GM23338 (cell line): ENCODE measurements around the gene TMC1. TPM values are rescaled to one million over a fixed set of nuclear protein-coding genes. Genes with fewer than 3 reads are reported as not detected.

Experiments used
- ATAC-seq: fragments of 200-7000 bp; cut with Tn5 transposase; 3 replicates; pipeline ENCODE4 v1.9.1; 2020
- DNase-seq: peaks from one replicate; pipeline ENCODE4 v3.0.0-alpha.2; 2015; ENCODE audit warnings: low spot score
- H2AFZ ChIP-seq: fragments of 200-600 bp; sonication (generic); 2 replicates; pipeline ENCODE4 v1.8.0; 2016; ENCODE audit warnings: antibody characterized with exemption, mild to moderate bottlenecking, moderate library complexity
- H3F3A ChIP-seq: fragments of 200-600 bp; sonication (generic); replicated peaks from 2 replicates; pipeline ENCODE4 v1.8.0; 2017; ENCODE audit warnings: antibody characterized with exemption, mixed run types, low read depth
- H3K27ac ChIP-seq: fragments of 200-600 bp; sonication (generic); 2 replicates; pipeline ENCODE4 v1.6.1; 2016; ENCODE audit warnings: low read depth
- H3K27me3 ChIP-seq: fragments of 200-600 bp; sonication (generic); 2 replicates; pipeline ENCODE4 v1.8.0; 2016; ENCODE audit warnings: mild to moderate bottlenecking, mixed run types, moderate library complexity; ENCODE audit not compliant: insufficient read depth
- H3K36me3 ChIP-seq: fragments of 200-600 bp; sonication (generic); 2 replicates; pipeline ENCODE4 v1.8.0; 2016; ENCODE audit warnings: mild to moderate bottlenecking; ENCODE audit not compliant: insufficient read depth
- H3K4me1 ChIP-seq: fragments of 200-600 bp; sonication (generic); 2 replicates; pipeline ENCODE4 v1.8.0; 2016; ENCODE audit warnings: mild to moderate bottlenecking, moderate library complexity; ENCODE audit not compliant: insufficient read depth
- H3K4me2 ChIP-seq: fragments of 200-600 bp; sonication (generic); 2 replicates; pipeline ENCODE4 v1.7.1; 2017; ENCODE audit warnings: mixed run types
- H3K4me3 ChIP-seq: fragments of 200-600 bp; sonication (generic); 2 replicates; pipeline ENCODE4 v1.6.1; 2016; ENCODE audit warnings: mixed run types
- H3K79me2 ChIP-seq: fragments of 200-600 bp; sonication (generic); replicated peaks from 2 replicates; pipeline ENCODE4 v1.8.0; 2017; ENCODE audit warnings: mild to moderate bottlenecking; ENCODE audit not compliant: insufficient read depth
- H3K9me2 ChIP-seq: fragments of 200-600 bp; sonication (generic); 2 replicates; pipeline ENCODE4 v1.8.0; 2017; ENCODE audit not compliant: insufficient read depth
- H4K20me1 ChIP-seq: fragments of 200-600 bp; sonication (generic); replicated peaks from 2 replicates; pipeline ENCODE4 v1.8.0; 2017; ENCODE audit warnings: mild to moderate bottlenecking; ENCODE audit not compliant: insufficient read depth
- H3K27ac Mint-ChIP-seq: 2 replicates; pipeline ENCODE4 v1.8.0; 2020; ENCODE audit warnings: inconsistent platforms, mild to moderate bottlenecking, moderate library complexity, mixed read lengths
- H3K27me3 Mint-ChIP-seq: 3 replicates; pipeline ENCODE4 v1.8.0; 2022; ENCODE audit warnings: low read depth, mild to moderate bottlenecking, moderate library complexity, mixed read lengths, inconsistent platforms; ENCODE audit not compliant: insufficient read depth, poor library complexity
- H3K36me3 Mint-ChIP-seq: 3 replicates; pipeline ENCODE4 v1.8.0; 2021; ENCODE audit warnings: low read depth, mild to moderate bottlenecking, inconsistent platforms, moderate library complexity, mixed read lengths
- H3K4me1 Mint-ChIP-seq: 3 replicates; pipeline ENCODE4 v1.8.0; 2020; ENCODE audit warnings: mild to moderate bottlenecking, inconsistent platforms, mixed read lengths
- H3K4me3 Mint-ChIP-seq: 3 replicates; pipeline ENCODE4 v1.8.0; 2021; ENCODE audit warnings: moderate library complexity, mild to moderate bottlenecking, inconsistent platforms, mixed read lengths
- H3K9me3 Mint-ChIP-seq: 3 replicates; pipeline ENCODE4 v1.8.0; 2020; ENCODE audit warnings: moderate library complexity, mild to moderate bottlenecking, inconsistent platforms, mixed read lengths
- CREB1 ChIP-seq: fragments of 250-450 bp; sonication (Bioruptor Pico); IDR thresholded peaks from 2 replicates; pipeline ENCODE4 v1.5.0; 2020; ENCODE audit warnings: low read depth, mild to moderate bottlenecking, moderate library complexity
- EZH2 ChIP-seq: fragments of 200-600 bp; sonication (generic); IDR thresholded peaks from one replicate; pipeline ENCODE4 v1.8.0; 2017; ENCODE audit warnings: antibody characterized with exemption, mild to moderate bottlenecking, low read depth; ENCODE audit not compliant: unreplicated experiment
- EZH2phosphoT487 ChIP-seq: fragments of 200-600 bp; sonication (generic); IDR thresholded peaks from one replicate; pipeline ENCODE4 v1.8.1; 2018; ENCODE audit warnings: antibody characterized with exemption; ENCODE audit not compliant: unreplicated experiment
- JUNB ChIP-seq: IDR thresholded peaks from one replicate; pipeline ENCODE4 v1.6.1; 2016; ENCODE audit warnings: antibody characterized with exemption; ENCODE audit not compliant: unreplicated experiment
- NANOG ChIP-seq: IDR thresholded peaks from 2 replicates; pipeline ENCODE4 v1.6.1; 2016; ENCODE audit warnings: antibody characterized with exemption, borderline replicate concordance
- POLR2AphosphoS5 ChIP-seq: IDR thresholded peaks from 2 replicates; pipeline ENCODE4 v1.6.1; 2016; ENCODE audit warnings: antibody characterized with exemption, low read depth
- REST ChIP-seq: IDR thresholded peaks from one replicate; pipeline ENCODE4 v1.6.1; 2018; ENCODE audit warnings: antibody characterized with exemption; ENCODE audit not compliant: unreplicated experiment
- STAT1 ChIP-seq: IDR thresholded peaks from one replicate; pipeline ENCODE4 v1.6.1; 2016; ENCODE audit warnings: antibody characterized with exemption; ENCODE audit not compliant: unreplicated experiment
- ZNF114 ChIP-seq: fragments of 250-450 bp; sonication (Bioruptor Pico); IDR thresholded peaks from 2 replicates; pipeline ENCODE4 v1.5.0; 2020; ENCODE audit warnings: mild to moderate bottlenecking, moderate library complexity
- ZNF331 ChIP-seq: fragments of 250-450 bp; sonication (Bioruptor Pico); IDR thresholded peaks from 2 replicates; pipeline ENCODE4 v1.5.0; 2020; ENCODE audit warnings: low read depth, mild to moderate bottlenecking, moderate library complexity
- ZNF462 ChIP-seq: fragments of 250-450 bp; sonication (Bioruptor Pico); IDR thresholded peaks from 2 replicates; pipeline ENCODE4 v1.5.0; 2020; ENCODE audit warnings: mild to moderate bottlenecking, moderate library complexity
- polyA plus RNA-seq: library from polyadenylated mRNA; unstranded; fragments of >200 nt; fragmentation: Nextera tagmentation; extraction: Ambion mirVana; gene quantifications from 2 replicates; pipeline ENCODE4 v1.2.1, GENCODE V29; 2016
- total RNA-seq: library from RNA; depleted of rRNA; stranded (reverse); fragments of >200 nt; shearing (Covaris generic); gene quantifications from 2 replicates; pipeline ENCODE4 v1.2.3, GENCODE V29; 2014
- TF ChIP-seq, protein P1 (sequence below): IDR thresholded peaks from 2 replicates; pipeline ENCODE4 v1.6.1; 2016; ENCODE audit warnings: antibody characterized with exemption
- TF ChIP-seq, protein P2 (sequence below), 2 experiments: fragments of 200-600 bp in 1 of 2; sonication (generic) in 1 of 2; conservative IDR thresholded peaks; 2 replicates each; pipeline versions ENCODE4 v1.5.1 to v1.6.1; 2016 to 2017; ENCODE audit warnings: antibody characterized with exemption in 2 of 2, low read depth in 2 of 2, mild to moderate bottlenecking in 2 of 2, moderate library complexity in 1 of 2

The TMC1 gene
- total and polyA plus RNA-seq, 2 experiments from 2014 or later, result 0.61 to 1.2 TPM

- Histone ChIP-seq H3K4me2 (no peak overlapping the region), H3K36me3 (no peaks in the 10 kb centered on the region), H3K79me2 (no peaks in the 10 kb centered on the region), H3K27ac (no peak overlapping the region), H2AFZ (peak overlapping the region; percentile 93; the same call in 1 of the 2 replicates), H4K20me1 (no peaks in the 10 kb centered on the region), H3K4me1 (no peaks in the 10 kb centered on the region), H3K9me2 (peaks cover 4% of the 10 kb centered on the region; the same call in 1 of the 2 replicates), H3K27me3 (no peaks in the 10 kb centered on the region), H3K4me3 (no peak overlapping the region), H3F3A (no peaks in the 10 kb centered on the region)
- DNase-seq (no peak), ATAC-seq (no peak; the same call in 2 of the 3 replicates)
- TF ChIP-seq, protein P1, sequence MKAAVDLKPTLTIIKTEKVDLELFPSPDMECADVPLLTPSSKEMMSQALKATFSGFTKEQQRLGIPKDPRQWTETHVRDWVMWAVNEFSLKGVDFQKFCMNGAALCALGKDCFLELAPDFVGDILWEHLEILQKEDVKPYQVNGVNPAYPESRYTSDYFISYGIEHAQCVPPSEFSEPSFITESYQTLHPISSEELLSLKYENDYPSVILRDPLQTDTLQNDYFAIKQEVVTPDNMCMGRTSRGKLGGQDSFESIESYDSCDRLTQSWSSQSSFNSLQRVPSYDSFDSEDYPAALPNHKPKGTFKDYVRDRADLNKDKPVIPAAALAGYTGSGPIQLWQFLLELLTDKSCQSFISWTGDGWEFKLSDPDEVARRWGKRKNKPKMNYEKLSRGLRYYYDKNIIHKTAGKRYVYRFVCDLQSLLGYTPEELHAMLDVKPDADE, result no peak
- TF ChIP-seq ZNF331 (CRISPR knock-in tag), result no peak
- no peak for TF ChIP-seq EZH2phosphoT487
- TF ChIP-seq EZH2, result no peak
- no peak for TF ChIP-seq STAT1
- TF ChIP-seq, protein P2, sequence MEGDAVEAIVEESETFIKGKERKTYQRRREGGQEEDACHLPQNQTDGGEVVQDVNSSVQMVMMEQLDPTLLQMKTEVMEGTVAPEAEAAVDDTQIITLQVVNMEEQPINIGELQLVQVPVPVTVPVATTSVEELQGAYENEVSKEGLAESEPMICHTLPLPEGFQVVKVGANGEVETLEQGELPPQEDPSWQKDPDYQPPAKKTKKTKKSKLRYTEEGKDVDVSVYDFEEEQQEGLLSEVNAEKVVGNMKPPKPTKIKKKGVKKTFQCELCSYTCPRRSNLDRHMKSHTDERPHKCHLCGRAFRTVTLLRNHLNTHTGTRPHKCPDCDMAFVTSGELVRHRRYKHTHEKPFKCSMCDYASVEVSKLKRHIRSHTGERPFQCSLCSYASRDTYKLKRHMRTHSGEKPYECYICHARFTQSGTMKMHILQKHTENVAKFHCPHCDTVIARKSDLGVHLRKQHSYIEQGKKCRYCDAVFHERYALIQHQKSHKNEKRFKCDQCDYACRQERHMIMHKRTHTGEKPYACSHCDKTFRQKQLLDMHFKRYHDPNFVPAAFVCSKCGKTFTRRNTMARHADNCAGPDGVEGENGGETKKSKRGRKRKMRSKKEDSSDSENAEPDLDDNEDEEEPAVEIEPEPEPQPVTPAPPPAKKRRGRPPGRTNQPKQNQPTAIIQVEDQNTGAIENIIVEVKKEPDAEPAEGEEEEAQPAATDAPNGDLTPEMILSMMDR (conservative IDR thresholded peaks at IDR 0.05; ENCODE audit: low read depth in 2 of 2), result no peak
- TF ChIP-seq JUNB, result no peak
- no peak for TF ChIP-seq REST
- no peak for TF ChIP-seq CREB1 (CRISPR knock-in tag)
- no peak for TF ChIP-seq NANOG
- TF ChIP-seq POLR2AphosphoS5, result no peak
- TF ChIP-seq ZNF462 (CRISPR knock-in tag), result no peak
- no peak for TF ChIP-seq ZNF114
- H3K27ac Mint-ChIP-seq, result no peak overlapping the region
- peaks cover 15% of the 10 kb centered on the region for H3K36me3 Mint-ChIP-seq
- H3K9me3 Mint-ChIP-seq, result peaks cover 27% of the 10 kb centered on the region
- peaks cover 4% of the 10 kb centered on the region; the same call in 2 of the 3 replicates for H3K4me1 Mint-ChIP-seq
- peaks cover 4% of the 10 kb centered on the region for H3K27me3 Mint-ChIP-seq
- no peak overlapping the region for H3K4me3 Mint-ChIP-seq
Observed at GRCh38 chr9:72540348-72540873, 19.0 kb downstream of the TMC1 start.
